Mesendoderm (in vitro differentiated cells): ENCODE data around the gene MAB21L3.

ENCODE experiments used
- DNase-seq: peaks from one replicate; pipeline ENCODE4 v3.0.0; 2013
- H2AK5ac ChIP-seq: 2 replicates; pipeline ENCODE4 v1.6.1; 2013; ENCODE audit warnings: low read length, inconsistent platforms
- H2BK120ac ChIP-seq: 2 replicates; pipeline ENCODE4 v1.6.1; 2013; ENCODE audit warnings: low read depth, mild to moderate bottlenecking, low read length, moderate library complexity, mixed read lengths
- H2BK15ac ChIP-seq: replicated peaks from 2 replicates; pipeline ENCODE4 v1.6.1; 2013; ENCODE audit warnings: low read depth, mild to moderate bottlenecking, moderate library complexity
- H2BK5ac ChIP-seq: 2 replicates; pipeline ENCODE4 v1.6.1; 2013; ENCODE audit warnings: low read length, inconsistent platforms
- H3K18ac ChIP-seq: 2 replicates; pipeline ENCODE4 v1.6.1; 2013; ENCODE audit warnings: mild to moderate bottlenecking, low read length, mixed read lengths
- H3K23ac ChIP-seq: one replicate; pipeline ENCODE4 v1.6.1; 2013; ENCODE audit warnings: low read length
- H3K27ac ChIP-seq: 2 replicates; pipeline ENCODE4 v1.5.1; 2013; ENCODE audit warnings: low read depth, mild to moderate bottlenecking, inconsistent platforms, low read length, moderate library complexity
- H3K27me3 ChIP-seq: 2 replicates; pipeline ENCODE4 v1.6.1; 2013; ENCODE audit warnings: low read length, control low read depth, mild to moderate bottlenecking, inconsistent platforms; ENCODE audit not compliant: insufficient read depth, poor library complexity
- H3K36me3 ChIP-seq: 2 replicates; pipeline ENCODE4 v1.6.1; 2013; ENCODE audit warnings: low read length, inconsistent platforms; ENCODE audit not compliant: control insufficient read depth, insufficient read depth
- H3K4ac ChIP-seq: one replicate; pipeline ENCODE4 v1.6.1; 2013; ENCODE audit warnings: low read depth, mild to moderate bottlenecking, low read length, moderate library complexity
- H3K4me1 ChIP-seq: 2 replicates; pipeline ENCODE4 v1.6.1; 2013; ENCODE audit warnings: low read depth, low read length, inconsistent platforms; ENCODE audit not compliant: control insufficient read depth
- H3K4me2 ChIP-seq: 2 replicates; pipeline ENCODE4 v1.6.1; 2013; ENCODE audit warnings: low read length
- H3K4me3 ChIP-seq: 2 replicates; pipeline ENCODE4 v1.5.1; 2013; ENCODE audit warnings: mild to moderate bottlenecking, low read length
- H3K56ac ChIP-seq: one replicate; pipeline ENCODE4 v1.6.1; 2013; ENCODE audit warnings: low read length
- H3K79me1 ChIP-seq: 2 replicates; pipeline ENCODE4 v1.6.1; 2013; ENCODE audit warnings: low read length, inconsistent platforms
- H3K79me2 ChIP-seq: 2 replicates; pipeline ENCODE4 v1.6.1; 2013; ENCODE audit warnings: mild to moderate bottlenecking, low read length; ENCODE audit not compliant: control insufficient read depth, insufficient read depth
- H3K9ac ChIP-seq: 2 replicates; pipeline ENCODE4 v1.6.1; 2013; ENCODE audit warnings: low read length, inconsistent platforms
- H4K5ac ChIP-seq: one replicate; pipeline ENCODE4 v1.6.1; 2013; ENCODE audit warnings: low read length
- H4K8ac ChIP-seq: one replicate; pipeline ENCODE4 v1.6.1; 2013; ENCODE audit warnings: low read depth, mild to moderate bottlenecking, control low read depth, low read length, moderate library complexity
- WGBS: extraction: QIAGEN DNeasy Blood & Tissue Kit; methylation state at CpG from one replicate; pipeline ENCODE4 v1.1.7; 2013; ENCODE audit warnings: low lambda C conversion rate, missing lambda C conversion rate; ENCODE audit not compliant: insufficient coverage; ENCODE audit errors: extremely low coverage; 5-methylcytosine and 5-hydroxymethylcytosine counted together

Gene MAB21L3

DNA sequence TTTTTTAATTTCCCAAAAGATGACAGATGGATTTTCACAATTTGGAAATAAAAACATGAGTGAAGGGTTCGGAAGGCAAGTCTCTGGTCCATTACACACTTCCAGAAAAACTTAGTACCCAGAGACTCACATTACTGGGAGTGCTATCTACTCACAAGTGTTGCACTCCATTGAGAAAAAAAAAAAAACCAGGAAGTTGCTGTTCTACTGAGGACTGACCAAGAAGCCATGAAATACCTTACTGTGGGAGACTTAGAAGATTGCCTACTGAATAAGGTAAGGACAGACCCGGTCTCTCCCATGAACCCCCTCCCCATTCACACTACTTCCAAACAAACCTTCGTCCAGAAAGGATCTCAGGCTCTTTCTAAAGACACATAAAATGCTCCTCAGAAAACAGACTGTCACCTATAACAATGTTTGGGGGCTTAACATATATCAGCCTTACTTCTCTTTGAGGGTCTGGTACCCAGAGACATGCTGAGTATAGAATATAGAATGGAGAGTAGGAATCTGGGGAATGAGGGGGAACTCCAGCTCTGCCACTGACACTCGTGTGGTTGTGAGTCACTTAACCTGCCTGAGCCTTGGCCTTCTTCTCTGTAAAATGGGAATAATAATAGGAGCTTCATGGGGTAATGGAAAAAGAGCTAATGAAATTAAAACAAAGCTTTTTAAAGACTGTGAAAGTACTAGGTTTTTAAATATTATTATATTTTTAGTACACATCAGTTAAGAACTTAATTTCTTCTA lies 1.4 kb downstream of the MAB21L3 start:
- no CpG with 5 or more reads among the region's 4 CpGs for WGBS
- H3K4ac ChIP-seq = no peak overlapping the region
- H3K4me1 ChIP-seq = no peaks in the 10 kb centered on the region
- H3K79me1 ChIP-seq = no peaks in the 10 kb centered on the region
- H3K36me3 ChIP-seq = no peaks in the 10 kb centered on the region
- no peak overlapping the region for H3K23ac ChIP-seq
- H3K27ac ChIP-seq = no peak overlapping the region
- no peak overlapping the region for H3K4me2 ChIP-seq
- no peaks in the 10 kb centered on the region for H3K27me3 ChIP-seq
- no peak overlapping the region for H2BK120ac ChIP-seq
- no peak overlapping the region for H3K9ac ChIP-seq
- no peak overlapping the region for H2BK5ac ChIP-seq
- no peak overlapping the region for H4K5ac ChIP-seq
- DNase-seq = no peak
- H3K79me2 ChIP-seq = no peaks in the 10 kb centered on the region
- H2AK5ac ChIP-seq = no peak overlapping the region
- no peak overlapping the region for H4K8ac ChIP-seq
- no peak overlapping the region for H3K4me3 ChIP-seq
- no peak overlapping the region for H3K56ac ChIP-seq
- H2BK15ac ChIP-seq = no peak overlapping the region
- no peak overlapping the region for H3K18ac ChIP-seq

DNA sequence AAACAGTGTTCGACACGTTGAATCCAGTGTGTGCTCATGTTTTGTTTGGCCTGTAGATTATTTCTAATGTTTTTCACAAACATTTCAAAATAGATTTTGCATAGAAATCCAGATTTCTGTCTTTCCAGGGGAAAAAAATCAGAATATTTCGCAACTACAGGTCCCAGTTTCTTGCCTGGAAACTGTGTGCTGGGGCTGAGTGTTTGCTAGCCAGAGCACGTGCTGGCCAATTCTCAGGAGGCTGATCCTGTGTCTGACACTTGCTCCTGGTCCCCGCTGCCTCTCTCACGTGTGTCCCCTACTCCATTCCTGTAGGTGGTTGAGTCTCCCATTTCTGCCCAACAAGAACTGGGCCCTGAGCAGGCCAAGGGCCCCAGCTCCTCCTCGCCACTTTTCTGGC lies 2.4 kb downstream of the MAB21L3 start:
- no peak overlapping the region for H2BK15ac ChIP-seq
- H3K56ac ChIP-seq = no peak overlapping the region
- no peak overlapping the region for H3K4ac ChIP-seq
- H3K79me1 ChIP-seq = no peaks in the 10 kb centered on the region
- no peak overlapping the region for H3K27ac ChIP-seq
- H3K18ac ChIP-seq = no peak overlapping the region
- H4K8ac ChIP-seq = no peak overlapping the region
- no CpG with 5 or more reads among the region's 7 CpGs for WGBS
- H3K9ac ChIP-seq = no peak overlapping the region
- no peaks in the 10 kb centered on the region for H3K79me2 ChIP-seq
- no peak overlapping the region for H3K4me2 ChIP-seq
- no peak overlapping the region for H2BK120ac ChIP-seq
- H3K27me3 ChIP-seq = no peaks in the 10 kb centered on the region
- no peak overlapping the region for H2AK5ac ChIP-seq
- no peak for DNase-seq
- no peak overlapping the region for H3K4me3 ChIP-seq
- H3K23ac ChIP-seq = no peak overlapping the region
- H3K36me3 ChIP-seq = no peaks in the 10 kb centered on the region
- H4K5ac ChIP-seq = no peak overlapping the region
- H3K4me1 ChIP-seq = no peaks in the 10 kb centered on the region
- H2BK5ac ChIP-seq = no peak overlapping the region

DNA sequence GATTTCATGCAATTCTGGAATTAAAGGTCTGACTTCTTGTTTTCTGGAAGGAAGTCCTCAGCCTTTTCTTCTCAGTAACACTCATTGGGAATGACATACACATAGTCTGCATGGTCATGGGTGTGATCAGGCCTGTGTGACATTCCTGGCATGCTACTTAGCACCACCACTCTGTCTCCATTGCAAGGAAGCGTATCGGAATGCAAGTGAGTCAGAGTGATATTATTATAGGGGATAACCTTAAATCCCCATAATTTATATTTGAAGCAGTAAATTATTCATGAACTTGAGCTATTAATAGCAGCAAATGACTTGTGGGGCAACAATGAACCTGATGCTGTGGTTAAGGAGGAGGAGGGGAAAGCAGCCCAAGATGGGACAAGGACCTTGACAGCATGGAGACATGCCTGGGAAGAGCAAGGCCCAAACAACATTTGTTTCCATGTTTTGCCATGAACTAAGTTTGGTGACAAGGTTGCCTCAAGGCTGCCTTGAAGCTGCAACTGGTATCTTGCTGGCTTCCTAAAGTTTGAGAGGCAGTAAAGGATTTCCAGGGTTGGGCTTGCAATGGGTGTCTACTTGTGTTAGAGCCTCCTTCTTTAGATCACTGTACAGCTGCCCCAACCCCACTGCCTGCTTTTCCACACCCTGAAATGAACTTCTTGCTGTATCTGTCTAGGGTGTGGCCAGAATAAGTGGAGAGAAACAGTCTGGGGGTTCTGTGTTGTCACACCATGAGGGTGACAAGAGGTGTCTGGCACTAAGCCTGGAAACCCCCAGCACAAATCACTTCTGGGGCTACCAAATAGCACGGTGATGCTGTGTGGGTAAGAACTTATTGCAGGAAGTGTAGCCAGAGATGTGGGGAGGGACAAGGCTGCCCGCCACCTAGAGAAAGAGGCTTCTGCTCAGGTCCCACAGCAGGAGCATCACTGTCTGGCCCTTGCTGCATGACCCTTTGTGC lies 4.6 kb downstream of the MAB21L3 start:
- Histone ChIP-seq H2BK5ac (no peak overlapping the region), H2BK15ac (no peak overlapping the region), H3K36me3 (no peaks in the 10 kb centered on the region), H4K5ac (no peak overlapping the region), H3K9ac (no peak overlapping the region), H3K4me2 (no peak overlapping the region), H3K4ac (peak overlapping the region; percentile 17), H3K4me3 (no peak overlapping the region), H4K8ac (no peak overlapping the region), H2BK120ac (no peak overlapping the region), H3K79me2 (no peaks in the 10 kb centered on the region), H3K27ac (no peak overlapping the region), H2AK5ac (no peak overlapping the region), H3K4me1 (no peaks in the 10 kb centered on the region), H3K56ac (no peak overlapping the region), H3K23ac (no peak overlapping the region), H3K27me3 (no peaks in the 10 kb centered on the region), H3K79me1 (no peaks in the 10 kb centered on the region), H3K18ac (no peak overlapping the region)
- DNase-seq = peak; percentile 88
- WGBS = no CpG with 5 or more reads among the region's 4 CpGs

DNA sequence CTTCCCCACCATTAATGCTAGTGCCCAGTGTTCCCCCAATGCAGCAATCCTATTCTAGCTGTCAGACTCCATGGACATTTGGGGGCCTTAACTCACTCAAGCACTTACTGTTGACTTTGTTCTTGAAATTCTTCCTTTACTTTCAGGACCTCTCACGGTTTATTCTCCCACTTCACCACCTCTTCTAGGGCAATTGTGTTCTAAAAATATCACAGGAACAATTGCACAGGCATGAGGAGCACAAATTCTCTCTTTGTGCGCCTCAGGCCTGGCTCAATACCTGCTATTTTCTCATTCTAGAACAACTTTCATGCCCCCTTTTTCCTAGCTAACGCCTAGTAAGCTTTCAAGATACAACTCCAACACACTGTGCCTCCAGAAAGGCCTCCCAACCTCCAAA lies 7.3 kb downstream of the MAB21L3 start:
- no CpG with 5 or more reads among the region's 3 CpGs for WGBS

DNA sequence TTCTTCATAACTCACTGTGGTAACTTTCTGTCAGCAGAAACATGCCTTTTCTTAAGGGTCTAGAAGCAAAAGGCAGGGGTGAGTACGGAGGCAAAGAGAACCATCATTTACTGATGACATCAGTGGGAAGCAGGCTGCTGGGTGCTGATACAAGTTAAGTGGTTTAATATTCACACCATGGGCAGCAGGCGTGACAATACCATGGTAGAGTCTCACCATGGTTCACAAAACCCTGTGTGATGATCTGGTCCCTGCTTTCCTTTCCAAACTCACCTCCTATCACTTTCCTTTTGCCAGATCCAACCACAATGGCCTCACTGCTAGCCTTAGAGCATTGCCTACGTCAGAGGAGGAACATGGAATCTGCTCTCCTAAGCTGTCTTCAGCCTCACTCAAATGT lies 8.7 kb downstream of the MAB21L3 start:
- H2BK5ac ChIP-seq = no peak overlapping the region
- no CpG with 5 or more reads among the region's 3 CpGs for WGBS

More for the DNA sequence above, 7.3 kb downstream of the MAB21L3 start:
- no peak overlapping the region for H3K27ac ChIP-seq
- no peak overlapping the region for H3K18ac ChIP-seq
- H3K4me1 ChIP-seq = no peaks in the 10 kb centered on the region
- no peak overlapping the region for H2AK5ac ChIP-seq
- no peaks in the 10 kb centered on the region for H3K79me1 ChIP-seq
- no peak overlapping the region for H3K4me2 ChIP-seq
- no peak overlapping the region for H4K8ac ChIP-seq
- DNase-seq = no peak
- no peaks in the 10 kb centered on the region for H3K79me2 ChIP-seq
- no peak overlapping the region for H4K5ac ChIP-seq
- no peak overlapping the region for H2BK5ac ChIP-seq
- no peaks in the 10 kb centered on the region for H3K36me3 ChIP-seq
- no peak overlapping the region for H3K23ac ChIP-seq
- no peak overlapping the region for H3K4me3 ChIP-seq
- H2BK15ac ChIP-seq = no peak overlapping the region
- no peak overlapping the region for H3K4ac ChIP-seq
- H2BK120ac ChIP-seq = no peak overlapping the region
- no peak overlapping the region for H3K56ac ChIP-seq
- H3K9ac ChIP-seq = no peak overlapping the region
- no peaks in the 10 kb centered on the region for H3K27me3 ChIP-seq

More for the DNA sequence above, 8.7 kb downstream of the MAB21L3 start:
- Histone ChIP-seq H3K79me1 (no peaks in the 10 kb centered on the region), H3K18ac (no peak overlapping the region), H3K9ac (no peak overlapping the region), H4K5ac (no peak overlapping the region), H3K4me1 (no peaks in the 10 kb centered on the region), H3K4ac (no peak overlapping the region), H2BK15ac (no peak overlapping the region), H3K56ac (no peak overlapping the region), H3K4me3 (no peak overlapping the region), H2BK120ac (no peak overlapping the region), H3K79me2 (no peaks in the 10 kb centered on the region), H3K27me3 (no peaks in the 10 kb centered on the region), H3K27ac (no peak overlapping the region), H4K8ac (no peak overlapping the region), H2AK5ac (no peak overlapping the region), H3K23ac (no peak overlapping the region), H3K36me3 (no peaks in the 10 kb centered on the region), H3K4me2 (no peak overlapping the region)
- no peak for DNase-seq
